ENCODE measurements around the gene GABRA4. TPM values are rescaled to one million over a fixed set of nuclear protein-coding genes. Genes with fewer than 3 reads are reported as not detected.

GABRA4 gene
- total RNA-seq, 1 donor from 2014 or later = not detected

GRCh38 chr4:47031011-47031678 is 37.8 kb upstream of the GABRA4 start, which contains the start of gene GABRB1:
GABRB1 (plus strand) TSS chr4:47031567.
- ChIA-PET POLR2A (no interaction called here), CTCF (no interaction called here)
- no peak for DNase-seq
- no peak within 1 kb of the TSS for H3K27ac Mint-ChIP-seq
- H3K27me3 Mint-ChIP-seq = peaks cover 34% of the 10 kb centered on the region
- no peaks in the 10 kb centered on the region for H3K9me3 Mint-ChIP-seq
- ATAC-seq (ENCODE audit: low read depth) = no peak
- no peak for TF ChIP-seq CTCF (IDR thresholded peaks at IDR 0.05)
- H3K4me1 Mint-ChIP-seq = peaks cover 20% of the 10 kb centered on the region
- intact Hi-C loops (cut with micrococcal nuclease) = no loop called here
- H3K36me3 Mint-ChIP-seq (ENCODE audit: low read depth) = no peaks in the 10 kb centered on the region
- peak within 1 kb of the TSS; percentile 32 for H3K4me3 Mint-ChIP-seq

GRCh38 chr4:47017494-47017893 is 24.1 kb upstream of the GABRA4 start:
- ChIA-PET POLR2A (no interaction called here), CTCF (no interaction called here)
- H3K9me3 Mint-ChIP-seq = peaks cover 2% of the 10 kb centered on the region
- DNase-seq (no peak), ATAC-seq (ENCODE audit: low read depth) (no peak)
- no peak overlapping the region for H3K27ac Mint-ChIP-seq
- no peaks in the 10 kb centered on the region for H3K27me3 Mint-ChIP-seq
- no peaks in the 10 kb centered on the region for H3K36me3 Mint-ChIP-seq (ENCODE audit: low read depth)
- no peaks in the 10 kb centered on the region for H3K4me1 Mint-ChIP-seq
- no peak overlapping the region for H3K4me3 Mint-ChIP-seq
- intact Hi-C loops (cut with micrococcal nuclease) = no loop called here
- TF ChIP-seq CTCF (IDR thresholded peaks at IDR 0.05) = no peak

- CTCF ChIA-PET = no interaction called here
- intact Hi-C loops (cut with micrococcal nuclease) = no loop called here
- no peak for DNase-seq
- Mint-ChIP-seq H3K36me3 (ENCODE audit: low read depth) (no peaks in the 10 kb centered on the region), H3K4me1 (no peaks in the 10 kb centered on the region), H3K27me3 (no peaks in the 10 kb centered on the region), H3K9me3 (peaks cover 2% of the 10 kb centered on the region), H3K4me3 (no peak overlapping the region), H3K27ac (no peak overlapping the region)
- no peak for TF ChIP-seq CTCF (IDR thresholded peaks at IDR 0.05)
- no peak for ATAC-seq (ENCODE audit: low read depth)
- POLR2A ChIA-PET = no interaction called here
Observed at GRCh38 chr4:47017081-47017480, 23.7 kb upstream of the GABRA4 start.

- TF ChIP-seq CTCF (IDR thresholded peaks at IDR 0.05) = no peak
- no peak overlapping the region for H3K27ac Mint-ChIP-seq
- POLR2A ChIA-PET = no interaction called here
- DNase-seq (no peak), ATAC-seq (ENCODE audit: low read depth) (no peak)
- peaks cover 6% of the 10 kb centered on the region for H3K4me1 Mint-ChIP-seq
- H3K4me3 Mint-ChIP-seq = no peak overlapping the region
- no peaks in the 10 kb centered on the region for H3K27me3 Mint-ChIP-seq
- intact Hi-C loops (cut with micrococcal nuclease) = no loop called here
- H3K9me3 Mint-ChIP-seq = peaks cover 3% of the 10 kb centered on the region
- CTCF ChIA-PET = no interaction called here
- H3K36me3 Mint-ChIP-seq (ENCODE audit: low read depth) = no peaks in the 10 kb centered on the region
Observed at GRCh38 chr4:47013373-47013772, 20.0 kb upstream of the GABRA4 start.

GRCh38 chr4:47012676-47013075 is 19.3 kb upstream of the GABRA4 start:
- H3K4me3 Mint-ChIP-seq = no peak overlapping the region
- H3K27ac Mint-ChIP-seq = no peak overlapping the region
- ChIA-PET POLR2A (no interaction called here), CTCF (no interaction called here)
- H3K36me3 Mint-ChIP-seq (ENCODE audit: low read depth) = no peaks in the 10 kb centered on the region
- H3K4me1 Mint-ChIP-seq = peaks cover 6% of the 10 kb centered on the region
- peaks cover 3% of the 10 kb centered on the region for H3K9me3 Mint-ChIP-seq
- ATAC-seq (ENCODE audit: low read depth) = no peak
- DNase-seq = no peak
- no peak for TF ChIP-seq CTCF (IDR thresholded peaks at IDR 0.05)
- intact Hi-C loops (cut with micrococcal nuclease) = no loop called here
- no peaks in the 10 kb centered on the region for H3K27me3 Mint-ChIP-seq
